ENCODE results near the gene AUNIP.

The AUNIP gene, protein sequence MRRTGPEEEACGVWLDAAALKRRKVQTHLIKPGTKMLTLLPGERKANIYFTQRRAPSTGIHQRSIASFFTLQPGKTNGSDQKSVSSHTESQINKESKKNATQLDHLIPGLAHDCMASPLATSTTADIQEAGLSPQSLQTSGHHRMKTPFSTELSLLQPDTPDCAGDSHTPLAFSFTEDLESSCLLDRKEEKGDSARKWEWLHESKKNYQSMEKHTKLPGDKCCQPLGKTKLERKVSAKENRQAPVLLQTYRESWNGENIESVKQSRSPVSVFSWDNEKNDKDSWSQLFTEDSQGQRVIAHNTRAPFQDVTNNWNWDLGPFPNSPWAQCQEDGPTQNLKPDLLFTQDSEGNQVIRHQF

DNA sequence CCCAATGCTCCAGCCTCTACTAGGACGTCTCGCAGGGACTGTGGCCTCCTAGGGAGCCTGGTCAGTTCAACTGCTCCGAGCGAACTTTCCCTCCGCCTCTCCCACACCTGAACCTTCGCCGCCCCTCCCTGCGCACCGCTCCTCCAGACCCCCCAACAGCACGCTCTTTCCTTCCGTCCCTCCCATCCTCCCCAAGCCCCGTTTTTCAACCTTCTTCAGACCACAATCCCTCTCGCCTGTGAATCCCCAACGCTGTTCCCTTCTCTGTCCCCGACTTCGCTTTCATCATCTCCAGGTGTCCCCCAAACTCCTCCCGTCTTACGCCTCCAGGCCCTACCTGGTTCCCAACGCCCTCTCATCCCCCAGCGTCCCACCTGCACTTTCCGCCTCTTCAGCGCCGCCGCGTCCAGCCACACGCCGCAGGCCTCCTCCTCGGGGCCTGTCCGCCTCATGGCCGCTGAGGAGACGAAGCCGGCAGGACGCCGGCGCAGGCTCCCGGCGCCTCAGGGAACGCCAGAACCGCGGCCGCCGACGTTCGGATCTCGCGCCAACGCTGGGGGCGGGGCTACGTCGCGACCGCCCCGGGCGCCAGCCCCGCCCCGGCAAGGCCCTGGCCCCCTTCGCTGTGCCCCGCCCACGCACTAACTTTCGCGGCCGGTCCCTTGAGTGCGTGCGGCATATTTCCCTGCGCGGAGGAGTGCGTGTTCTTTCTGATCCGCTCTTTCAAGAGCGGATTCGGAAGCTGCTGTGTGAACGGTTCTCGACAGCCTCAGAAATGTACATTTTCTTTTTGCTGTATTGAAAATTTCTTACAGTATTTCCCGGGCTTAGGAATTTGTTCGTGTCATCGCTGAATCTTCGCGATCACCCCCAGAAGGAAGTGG, at the start of gene AUNIP:
TSS of gene AUNIP (minus strand) at position 552 of the 884 bp plus-strand sequence. CDS start at position 452, 100 bp downstream.
- H3K9ac ChIP-seq (ENCODE audit: low read depth, low read length) = peak within 1 kb of the TSS; percentile 87
- peaks cover 56% of the 10 kb centered on the region for H3K79me2 ChIP-seq (ENCODE audit: insufficient read depth, low read length)
- H4K20me1 ChIP-seq (ENCODE audit: insufficient read depth, low read length) = peaks cover 11% of the 10 kb centered on the region; the same call in 1 of the 2 replicates
- peak within 1 kb of the TSS; percentile 84 for H3K27ac ChIP-seq (ENCODE audit: low read length)
- TF ChIP-seq, protein P1, sequence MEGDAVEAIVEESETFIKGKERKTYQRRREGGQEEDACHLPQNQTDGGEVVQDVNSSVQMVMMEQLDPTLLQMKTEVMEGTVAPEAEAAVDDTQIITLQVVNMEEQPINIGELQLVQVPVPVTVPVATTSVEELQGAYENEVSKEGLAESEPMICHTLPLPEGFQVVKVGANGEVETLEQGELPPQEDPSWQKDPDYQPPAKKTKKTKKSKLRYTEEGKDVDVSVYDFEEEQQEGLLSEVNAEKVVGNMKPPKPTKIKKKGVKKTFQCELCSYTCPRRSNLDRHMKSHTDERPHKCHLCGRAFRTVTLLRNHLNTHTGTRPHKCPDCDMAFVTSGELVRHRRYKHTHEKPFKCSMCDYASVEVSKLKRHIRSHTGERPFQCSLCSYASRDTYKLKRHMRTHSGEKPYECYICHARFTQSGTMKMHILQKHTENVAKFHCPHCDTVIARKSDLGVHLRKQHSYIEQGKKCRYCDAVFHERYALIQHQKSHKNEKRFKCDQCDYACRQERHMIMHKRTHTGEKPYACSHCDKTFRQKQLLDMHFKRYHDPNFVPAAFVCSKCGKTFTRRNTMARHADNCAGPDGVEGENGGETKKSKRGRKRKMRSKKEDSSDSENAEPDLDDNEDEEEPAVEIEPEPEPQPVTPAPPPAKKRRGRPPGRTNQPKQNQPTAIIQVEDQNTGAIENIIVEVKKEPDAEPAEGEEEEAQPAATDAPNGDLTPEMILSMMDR (IDR thresholded peaks at IDR 0.05; ENCODE audit: borderline replicate concordance, extremely low read depth, low read length, poor library complexity, severe bottlenecking) = no peak
- TF ChIP-seq EZH2 (IDR thresholded peaks at IDR 0.05; ENCODE audit: borderline replicate concordance, low read depth, low read length, severe bottlenecking) = no peak
- H3K27me3 ChIP-seq (ENCODE audit: insufficient read depth, low read length, poor library complexity) = no peaks in the 10 kb centered on the region
- no peaks in the 10 kb centered on the region for H3K9me3 ChIP-seq (ENCODE audit: insufficient read depth, low read length, severe bottlenecking)
- H3K4me2 ChIP-seq (ENCODE audit: insufficient read depth, low read length) = peak within 1 kb of the TSS; percentile 98
- peak within 1 kb of the TSS; percentile 99 for H2AFZ ChIP-seq (ENCODE audit: low read depth, low read length)
- DNase-seq (peak; percentile 89), ATAC-seq (ENCODE audit: insufficient read depth, low read depth) (peak; percentile 92)
- peak within 1 kb of the TSS; percentile 88 to 91 for H3K4me3 ChIP-seq (ENCODE audit: low read depth in 1 of 2, low read length in 2 of 2)
- H3K4me1 ChIP-seq (ENCODE audit: insufficient read depth, low read length) = peaks cover 29% of the 10 kb centered on the region
- no peaks in the 10 kb centered on the region for H3K36me3 ChIP-seq (ENCODE audit: insufficient read depth, low read length)

DNA sequence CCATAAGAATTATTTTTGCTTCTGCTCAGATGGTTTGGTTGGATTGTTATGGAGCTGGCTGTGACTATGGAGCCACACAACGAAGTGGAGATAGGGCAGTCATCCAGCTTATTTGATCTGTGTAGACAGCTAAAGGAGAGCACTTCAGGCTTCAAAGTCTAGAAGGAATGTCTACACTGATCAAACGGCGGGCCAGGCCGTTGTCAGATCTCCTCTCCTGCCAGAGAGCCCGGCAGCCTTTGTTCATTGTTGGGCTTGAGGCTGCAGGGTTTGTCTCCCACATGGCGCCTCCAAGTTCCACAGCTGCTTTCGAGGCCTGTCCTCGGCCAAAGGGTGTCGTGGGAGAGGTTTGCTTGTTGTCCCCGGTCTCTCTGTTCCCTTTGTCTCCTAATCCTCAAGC, 49.8 kb upstream of the AUNIP start:
- DNase-seq (no peak), ATAC-seq (ENCODE audit: insufficient read depth, low read depth) (no peak)
- H3K4me2 ChIP-seq (ENCODE audit: insufficient read depth, low read length) = no peak overlapping the region
- peaks cover 17% of the 10 kb centered on the region for H3K4me1 ChIP-seq (ENCODE audit: insufficient read depth, low read length)
- H3K79me2 ChIP-seq (ENCODE audit: insufficient read depth, low read length) = peaks cover 21% of the 10 kb centered on the region
- H3K27me3 ChIP-seq (ENCODE audit: insufficient read depth, low read length, poor library complexity) = no peaks in the 10 kb centered on the region
- H3K9me3 ChIP-seq (ENCODE audit: insufficient read depth, low read length, severe bottlenecking) = no peaks in the 10 kb centered on the region
- H3K9ac ChIP-seq (ENCODE audit: low read depth, low read length) = no peak overlapping the region
- no peak overlapping the region for H3K27ac ChIP-seq (ENCODE audit: low read length)
- peaks cover 16% of the 10 kb centered on the region for H3K36me3 ChIP-seq (ENCODE audit: insufficient read depth, low read length)
- no peak overlapping the region for H3K4me3 ChIP-seq (ENCODE audit: low read depth in 1 of 2, low read length in 2 of 2)
- H2AFZ ChIP-seq (ENCODE audit: low read depth, low read length) = no peak overlapping the region
- no peak for TF ChIP-seq EZH2 (IDR thresholded peaks at IDR 0.05; ENCODE audit: borderline replicate concordance, low read depth, low read length, severe bottlenecking)
- TF ChIP-seq, protein P1 (IDR thresholded peaks at IDR 0.05; ENCODE audit: borderline replicate concordance, extremely low read depth, low read length, poor library complexity, severe bottlenecking) = no peak
- H4K20me1 ChIP-seq (ENCODE audit: insufficient read depth, low read length) = peaks cover 13% of the 10 kb centered on the region

DNA sequence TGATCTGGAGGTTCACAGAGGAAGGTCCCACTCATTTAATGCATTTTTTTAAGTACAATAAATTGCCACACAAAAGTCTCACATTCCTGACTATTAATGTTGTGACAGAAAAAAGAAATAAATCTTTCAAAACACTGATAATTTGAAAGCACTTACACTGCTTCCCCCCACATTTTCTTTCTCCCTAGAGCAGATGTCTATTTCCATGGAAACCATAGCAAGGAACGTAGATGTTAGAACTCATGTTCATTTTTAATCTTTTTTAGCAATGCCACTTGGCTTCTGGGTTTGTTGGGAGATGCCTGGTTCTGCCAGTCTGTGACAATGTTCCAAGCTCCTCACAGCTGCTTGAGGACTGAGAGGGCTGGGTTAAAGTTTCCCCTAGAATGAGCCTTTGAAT, 48.9 kb upstream of the AUNIP start:
- ATAC-seq (ENCODE audit: insufficient read depth, low read depth) = no peak
- H3K27ac ChIP-seq (ENCODE audit: low read length) = no peak overlapping the region
- H2AFZ ChIP-seq (ENCODE audit: low read depth, low read length) = no peak overlapping the region
- H3K79me2 ChIP-seq (ENCODE audit: insufficient read depth, low read length) = peaks cover 29% of the 10 kb centered on the region
- no peak overlapping the region for H3K4me3 ChIP-seq (ENCODE audit: low read depth in 1 of 2, low read length in 2 of 2)
- no peaks in the 10 kb centered on the region for H3K27me3 ChIP-seq (ENCODE audit: insufficient read depth, low read length, poor library complexity)
- H3K36me3 ChIP-seq (ENCODE audit: insufficient read depth, low read length) = peaks cover 25% of the 10 kb centered on the region
- H3K9me3 ChIP-seq (ENCODE audit: insufficient read depth, low read length, severe bottlenecking) = no peaks in the 10 kb centered on the region
- no peak for DNase-seq
- H3K4me2 ChIP-seq (ENCODE audit: insufficient read depth, low read length) = no peak overlapping the region
- H3K9ac ChIP-seq (ENCODE audit: low read depth, low read length) = no peak overlapping the region
- H3K4me1 ChIP-seq (ENCODE audit: insufficient read depth, low read length) = peaks cover 26% of the 10 kb centered on the region
- H4K20me1 ChIP-seq (ENCODE audit: insufficient read depth, low read length) = peaks cover 21% of the 10 kb centered on the region
- TF ChIP-seq, protein P1 (IDR thresholded peaks at IDR 0.05; ENCODE audit: borderline replicate concordance, extremely low read depth, low read length, poor library complexity, severe bottlenecking) = no peak
- TF ChIP-seq EZH2 (IDR thresholded peaks at IDR 0.05; ENCODE audit: borderline replicate concordance, low read depth, low read length, severe bottlenecking) = no peak
